Hepatocyte (in vitro differentiated cells): ENCODE measurements around the gene TMED5. TPM values are rescaled to one million over a fixed set of nuclear protein-coding genes. Genes with fewer than 3 reads are reported as not detected.

Experiments used
- DNase-seq: peaks from one replicate; pipeline ENCODE4 v3.0.0-alpha.2; 2016; ENCODE audit warnings: low spot score
- H2AFZ ChIP-seq: fragments of 200-600 bp; sonication (generic); 2 replicates; pipeline ENCODE4 v1.6.0; 2016; ENCODE audit warnings: antibody characterized with exemption, mild to moderate bottlenecking
- H3K27ac ChIP-seq: fragments of 200-600 bp; sonication (generic); 2 replicates; pipeline ENCODE4 v1.5.1; 2016; ENCODE audit warnings: mild to moderate bottlenecking
- H3K27me3 ChIP-seq: fragments of 200-600 bp; sonication (generic); 2 replicates; pipeline ENCODE4 v1.6.1; 2016
- H3K36me3 ChIP-seq: fragments of 200-600 bp; sonication (generic); replicated peaks from 2 replicates; pipeline ENCODE4 v1.5.1; 2016; ENCODE audit warnings: low read depth; ENCODE audit not compliant: insufficient read depth
- H3K4me1 ChIP-seq: fragments of 200-600 bp; sonication (generic); 2 replicates; pipeline ENCODE4 v1.5.1; 2016; ENCODE audit warnings: mild to moderate bottlenecking, moderate library complexity; ENCODE audit not compliant: insufficient read depth
- H3K4me2 ChIP-seq: fragments of 200-600 bp; sonication (generic); 2 replicates; pipeline ENCODE4 v1.6.0; 2016
- H3K4me3 ChIP-seq: fragments of 200-600 bp; sonication (generic); 2 replicates; pipeline ENCODE4 v1.5.1; 2016; ENCODE audit warnings: mild to moderate bottlenecking
- H3K79me2 ChIP-seq: fragments of 200-600 bp; sonication (generic); 2 replicates; pipeline ENCODE4 v1.6.0; 2017; ENCODE audit warnings: mild to moderate bottlenecking
- H3K9me2 ChIP-seq: fragments of 200-600 bp; sonication (generic); replicated peaks from 2 replicates; pipeline ENCODE4 v1.6.0; 2017; ENCODE audit warnings: mild to moderate bottlenecking; ENCODE audit not compliant: insufficient read depth
- H3K9me3 ChIP-seq: fragments of 200-600 bp; sonication (generic); 2 replicates; pipeline ENCODE4 v1.5.1; 2016; ENCODE audit warnings: low read depth, mild to moderate bottlenecking
- H4K20me1 ChIP-seq: fragments of 200-600 bp; sonication (generic); 2 replicates; pipeline ENCODE4 v1.6.0; 2016; ENCODE audit warnings: mild to moderate bottlenecking; ENCODE audit not compliant: insufficient read depth, poor library complexity, severe bottlenecking
- EZH2 ChIP-seq: fragments of 200-600 bp; sonication (generic); IDR thresholded peaks from 2 replicates; pipeline ENCODE4 v1.6.1; 2016; ENCODE audit warnings: antibody characterized with exemption, mild to moderate bottlenecking, borderline replicate concordance
- EZH2phosphoT487 ChIP-seq: fragments of 200-600 bp; sonication (generic); IDR thresholded peaks from one replicate; pipeline ENCODE4 v1.6.1; 2018; ENCODE audit warnings: antibody characterized with exemption, mild to moderate bottlenecking, low read depth, moderate library complexity; ENCODE audit not compliant: unreplicated experiment, severe bottlenecking
- WGBS: methylation state at CpG from one replicate; pipeline ENCODE4 v1.1.6; 2016; ENCODE audit warnings: low lambda C conversion rate; ENCODE audit errors: missing lambda C conversion rate; 5-methylcytosine and 5-hydroxymethylcytosine counted together
- polyA plus RNA-seq: library from polyadenylated mRNA; unstranded; fragments of >200 nt; fragmentation: Nextera tagmentation; extraction: Ambion mirVana; gene quantifications from 2 replicates; pipeline ENCODE4 v1.2.1, GENCODE V29; 2016
- total RNA-seq: library from RNA; depleted of rRNA; stranded (reverse); fragments of >200 nt; gene quantifications from 2 replicates; pipeline ENCODE4 v1.2.3, GENCODE V29; 2014
- TF ChIP-seq, protein P1 (sequence below): fragments of 200-600 bp; sonication (generic); IDR thresholded peaks from 2 replicates; pipeline ENCODE4 v1.5.1; 2016; ENCODE audit warnings: antibody characterized with exemption, mild to moderate bottlenecking; ENCODE audit not compliant: poor library complexity

The TMED5 gene
- total and polyA plus RNA-seq, 2 experiments from 2014 or later: 78.2 to 119 TPM

DNA sequence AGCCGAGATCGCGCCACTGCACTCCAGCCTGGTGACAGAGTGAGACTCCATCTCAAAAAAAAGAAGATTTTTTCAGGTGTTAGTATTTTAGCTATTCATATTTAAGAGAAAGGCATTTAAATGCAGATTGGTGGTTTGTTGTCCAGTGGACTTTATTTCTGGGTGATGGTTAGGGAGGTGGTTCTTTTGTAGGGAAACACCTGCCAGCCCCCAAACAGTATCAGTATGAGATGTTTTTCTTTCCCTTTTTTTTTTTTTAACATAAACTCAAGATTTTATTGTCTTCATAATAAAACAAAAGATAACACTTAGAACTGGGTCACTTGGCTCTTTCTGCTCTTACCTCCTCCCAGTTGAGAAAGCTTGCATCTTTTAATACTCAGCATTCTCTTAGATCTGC lies 10.2 kb upstream of the TMED5 start:
- no peak for TF ChIP-seq EZH2
- TF ChIP-seq, protein P1, sequence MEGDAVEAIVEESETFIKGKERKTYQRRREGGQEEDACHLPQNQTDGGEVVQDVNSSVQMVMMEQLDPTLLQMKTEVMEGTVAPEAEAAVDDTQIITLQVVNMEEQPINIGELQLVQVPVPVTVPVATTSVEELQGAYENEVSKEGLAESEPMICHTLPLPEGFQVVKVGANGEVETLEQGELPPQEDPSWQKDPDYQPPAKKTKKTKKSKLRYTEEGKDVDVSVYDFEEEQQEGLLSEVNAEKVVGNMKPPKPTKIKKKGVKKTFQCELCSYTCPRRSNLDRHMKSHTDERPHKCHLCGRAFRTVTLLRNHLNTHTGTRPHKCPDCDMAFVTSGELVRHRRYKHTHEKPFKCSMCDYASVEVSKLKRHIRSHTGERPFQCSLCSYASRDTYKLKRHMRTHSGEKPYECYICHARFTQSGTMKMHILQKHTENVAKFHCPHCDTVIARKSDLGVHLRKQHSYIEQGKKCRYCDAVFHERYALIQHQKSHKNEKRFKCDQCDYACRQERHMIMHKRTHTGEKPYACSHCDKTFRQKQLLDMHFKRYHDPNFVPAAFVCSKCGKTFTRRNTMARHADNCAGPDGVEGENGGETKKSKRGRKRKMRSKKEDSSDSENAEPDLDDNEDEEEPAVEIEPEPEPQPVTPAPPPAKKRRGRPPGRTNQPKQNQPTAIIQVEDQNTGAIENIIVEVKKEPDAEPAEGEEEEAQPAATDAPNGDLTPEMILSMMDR: no peak
- TF ChIP-seq EZH2phosphoT487: no peak
- Histone ChIP-seq H3K4me1 (no peaks in the 10 kb centered on the region), H3K36me3 (no peaks in the 10 kb centered on the region), H3K9me3 (no peaks in the 10 kb centered on the region), H3K4me2 (no peak overlapping the region), H3K4me3 (no peak overlapping the region), H4K20me1 (no peaks in the 10 kb centered on the region), H2AFZ (no peak overlapping the region), H3K9me2 (no peaks in the 10 kb centered on the region), H3K27ac (no peak overlapping the region), H3K27me3 (no peaks in the 10 kb centered on the region), H3K79me2 (no peaks in the 10 kb centered on the region)
- WGBS: 98% methylated on average over 3 of the region's 3 CpGs
- no peak for DNase-seq

DNA sequence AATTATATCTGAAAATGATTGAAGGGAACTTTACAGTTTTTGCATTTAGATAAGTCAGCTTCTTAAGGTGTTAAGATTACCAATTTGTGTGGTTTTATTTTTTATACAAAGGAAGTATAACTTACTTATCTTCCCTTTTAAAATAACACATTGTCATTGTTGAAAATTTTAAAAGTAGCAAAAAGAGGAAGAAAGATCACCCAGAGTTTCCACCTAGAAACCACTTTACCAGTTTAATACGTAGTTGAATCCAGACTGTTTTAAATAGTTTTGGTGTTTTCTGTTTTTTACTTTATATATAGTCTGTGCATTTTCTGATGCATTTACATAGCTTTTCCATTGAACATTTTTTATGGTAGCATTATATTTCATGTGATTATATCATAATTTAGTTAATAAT lies 6.5 kb upstream of the TMED5 start:
- H3K4me2 ChIP-seq: no peak overlapping the region
- no peaks in the 10 kb centered on the region for H3K9me2 ChIP-seq
- H3K4me3 ChIP-seq: no peak overlapping the region
- no peak for TF ChIP-seq EZH2
- TF ChIP-seq EZH2phosphoT487: no peak
- TF ChIP-seq, protein P1: no peak
- no peaks in the 10 kb centered on the region for H4K20me1 ChIP-seq
- DNase-seq: no peak
- no peaks in the 10 kb centered on the region for H3K4me1 ChIP-seq
- WGBS: 95% methylated on average over 1 of the region's 1 CpG
- H3K36me3 ChIP-seq: no peaks in the 10 kb centered on the region
- no peak overlapping the region for H2AFZ ChIP-seq
- no peak overlapping the region for H3K27ac ChIP-seq
- H3K9me3 ChIP-seq: no peaks in the 10 kb centered on the region
- peaks cover 14% of the 10 kb centered on the region for H3K79me2 ChIP-seq
- no peaks in the 10 kb centered on the region for H3K27me3 ChIP-seq

DNA sequence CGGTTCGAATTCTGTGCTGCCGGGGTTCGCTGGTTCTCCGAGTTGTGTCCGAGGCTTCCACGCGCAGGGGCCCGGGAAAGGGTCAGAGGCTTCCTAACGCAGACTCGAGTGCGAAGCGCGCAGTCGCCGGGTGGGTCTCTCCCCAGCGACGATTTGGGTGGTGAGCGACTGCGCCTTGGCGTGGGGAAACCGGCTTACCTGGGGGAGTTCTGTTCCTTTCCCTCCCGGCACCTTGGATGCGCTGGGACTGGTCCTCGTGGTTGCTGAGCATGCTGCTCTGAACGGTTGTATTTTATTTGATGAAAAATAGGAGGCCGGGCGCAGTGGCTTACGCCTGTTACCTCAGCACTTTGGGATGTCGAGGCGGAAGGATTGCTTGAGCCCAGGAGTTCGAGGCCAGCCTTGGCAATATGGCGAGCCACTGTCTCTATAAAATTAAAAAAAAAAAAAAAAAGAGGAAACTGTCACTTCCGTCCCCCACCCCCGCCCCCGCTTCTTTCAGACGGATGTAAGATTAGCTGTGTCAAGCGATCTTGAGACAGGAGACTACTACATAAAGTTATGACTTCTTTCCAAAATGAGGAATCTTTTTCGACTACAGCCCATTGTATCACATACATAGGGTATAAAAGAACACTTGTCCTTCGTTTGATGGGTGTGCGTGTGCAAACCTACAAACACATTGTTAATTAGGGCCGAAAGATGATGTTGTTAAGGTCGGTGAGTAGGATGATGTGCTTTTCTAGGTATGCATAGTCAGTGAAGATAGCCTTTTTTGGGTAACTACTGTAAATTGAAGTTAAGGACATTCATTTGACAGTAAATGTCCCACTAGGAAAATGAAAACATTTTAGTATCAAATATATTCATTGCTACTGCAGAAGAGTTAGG lies 755 bp upstream of the TMED5 start, which contains the start of gene CCDC18:
Gene CCDC18 (plus strand): TSS at position 2 of the 891 bp plus-strand sequence. CDS start 2,638 bp downstream, outside the sequence.
- no peaks in the 10 kb centered on the region for H3K9me2 ChIP-seq
- peak within 1 kb of the TSS; percentile 91 for H2AFZ ChIP-seq
- H3K9me3 ChIP-seq: no peaks in the 10 kb centered on the region
- H3K4me3 ChIP-seq: peak within 1 kb of the TSS; percentile 80
- no peak for DNase-seq
- no peak for TF ChIP-seq EZH2phosphoT487
- TF ChIP-seq, protein P1: no peak
- no peak for TF ChIP-seq EZH2
- peaks cover 7% of the 10 kb centered on the region for H3K4me1 ChIP-seq
- no peaks in the 10 kb centered on the region for H3K36me3 ChIP-seq
- peaks cover 16% of the 10 kb centered on the region for H4K20me1 ChIP-seq
- WGBS: 4% methylated on average over 40 of the region's 43 CpGs
- peaks cover 52% of the 10 kb centered on the region for H3K79me2 ChIP-seq
- peak within 1 kb of the TSS; percentile 88 for H3K4me2 ChIP-seq
- H3K27ac ChIP-seq: peak within 1 kb of the TSS; percentile 97
- no peaks in the 10 kb centered on the region for H3K27me3 ChIP-seq
